ENCODE measurements around the gene ACBD4. TPM values are rescaled to one million over a fixed set of nuclear protein-coding genes. Genes with fewer than 3 reads are reported as not detected.

Gene ACBD4
- total RNA-seq, 2 donors from 2014 or later: 13.0 to 16.6 TPM

DNA sequence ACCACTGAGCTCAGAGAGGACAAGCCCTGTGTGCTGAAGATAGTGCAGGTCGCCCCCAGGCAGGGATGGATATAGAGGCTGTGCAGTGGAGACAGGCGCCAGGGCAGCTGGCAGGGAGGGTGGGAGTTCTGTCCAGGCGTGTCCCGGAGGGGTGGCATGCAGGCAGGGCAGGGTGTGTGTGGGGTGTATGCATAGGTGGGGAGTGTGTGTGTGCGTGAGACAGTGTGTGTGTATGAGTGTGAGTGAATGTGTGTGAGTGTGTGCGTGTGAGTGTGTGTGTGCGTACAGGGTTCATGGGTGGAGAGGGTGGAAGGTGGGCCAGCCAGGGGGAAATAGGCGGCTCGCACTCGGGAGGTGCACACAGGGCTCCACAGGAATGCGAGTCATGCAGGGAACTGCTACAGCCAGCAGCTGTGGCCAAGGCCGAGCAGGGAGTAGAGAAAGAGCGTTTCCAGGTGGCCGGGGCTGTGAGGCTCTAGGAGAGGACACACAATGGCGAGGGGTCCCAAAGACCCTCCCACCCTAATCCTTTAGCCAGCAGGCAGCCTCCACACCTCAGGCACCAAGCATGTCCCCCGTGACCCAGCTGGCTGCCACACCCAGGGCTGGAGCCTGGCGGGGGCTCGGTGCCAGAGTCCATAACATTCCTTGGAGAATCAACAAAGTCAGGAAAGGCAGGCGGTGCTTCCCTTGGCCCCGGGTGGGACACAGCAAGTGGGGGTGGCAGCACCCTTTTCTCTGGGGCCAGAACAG lies 7.8 kb upstream of the ACBD4 start:
- H3K27me3 ChIP-seq: no peaks in the 10 kb centered on the region
- no peaks in the 10 kb centered on the region for H3K36me3 ChIP-seq
- peak overlapping the region; percentile 68 to 77 for H3K9ac ChIP-seq (ENCODE audit: low read depth in 2 of 2, low read length in 2 of 2)
- no peak overlapping the region for H3K4me3 ChIP-seq
- H3K4me1 ChIP-seq: peaks cover 26% of the 10 kb centered on the region
- TF ChIP-seq, protein P1, sequence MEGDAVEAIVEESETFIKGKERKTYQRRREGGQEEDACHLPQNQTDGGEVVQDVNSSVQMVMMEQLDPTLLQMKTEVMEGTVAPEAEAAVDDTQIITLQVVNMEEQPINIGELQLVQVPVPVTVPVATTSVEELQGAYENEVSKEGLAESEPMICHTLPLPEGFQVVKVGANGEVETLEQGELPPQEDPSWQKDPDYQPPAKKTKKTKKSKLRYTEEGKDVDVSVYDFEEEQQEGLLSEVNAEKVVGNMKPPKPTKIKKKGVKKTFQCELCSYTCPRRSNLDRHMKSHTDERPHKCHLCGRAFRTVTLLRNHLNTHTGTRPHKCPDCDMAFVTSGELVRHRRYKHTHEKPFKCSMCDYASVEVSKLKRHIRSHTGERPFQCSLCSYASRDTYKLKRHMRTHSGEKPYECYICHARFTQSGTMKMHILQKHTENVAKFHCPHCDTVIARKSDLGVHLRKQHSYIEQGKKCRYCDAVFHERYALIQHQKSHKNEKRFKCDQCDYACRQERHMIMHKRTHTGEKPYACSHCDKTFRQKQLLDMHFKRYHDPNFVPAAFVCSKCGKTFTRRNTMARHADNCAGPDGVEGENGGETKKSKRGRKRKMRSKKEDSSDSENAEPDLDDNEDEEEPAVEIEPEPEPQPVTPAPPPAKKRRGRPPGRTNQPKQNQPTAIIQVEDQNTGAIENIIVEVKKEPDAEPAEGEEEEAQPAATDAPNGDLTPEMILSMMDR (IDR thresholded peaks at IDR 0.05): no peak
- H3K27ac ChIP-seq: peak overlapping the region; percentile 89
- peak; percentile 93 for DNase-seq
- no peaks in the 10 kb centered on the region for H3K9me3 ChIP-seq
- intact Hi-C loops (cut with DNase I): no loop called here

DNA sequence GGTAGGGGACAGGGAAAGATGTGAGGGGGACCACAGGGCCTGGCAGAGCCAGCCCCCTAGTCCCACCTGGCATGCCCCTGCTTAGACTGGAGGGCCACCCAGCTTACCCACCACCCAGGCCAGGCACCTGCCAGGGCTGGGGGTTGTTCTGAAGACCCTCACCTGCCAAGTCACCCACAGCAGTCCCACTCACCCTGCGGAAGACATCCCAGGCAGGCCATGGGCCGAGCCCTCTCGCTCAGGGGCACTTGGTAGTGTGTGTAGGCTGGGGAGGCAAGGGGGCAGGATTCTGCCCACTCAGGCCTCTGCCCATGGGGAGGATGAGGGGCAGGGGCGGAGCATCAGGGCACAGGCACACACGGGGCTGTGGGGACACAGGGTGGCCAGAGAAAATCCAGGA lies 7.2 kb upstream of the ACBD4 start:
- TF ChIP-seq, protein P1 (IDR thresholded peaks at IDR 0.05): no peak
- H3K4me1 ChIP-seq: peaks cover 21% of the 10 kb centered on the region
- no peaks in the 10 kb centered on the region for H3K36me3 ChIP-seq
- intact Hi-C loops (cut with DNase I): no loop called here
- H3K27ac ChIP-seq: peak overlapping the region; percentile 89
- peak overlapping the region; percentile 68 to 77 for H3K9ac ChIP-seq (ENCODE audit: low read depth in 2 of 2, low read length in 2 of 2)
- H3K27me3 ChIP-seq: no peaks in the 10 kb centered on the region
- H3K4me3 ChIP-seq: no peak overlapping the region
- no peak for DNase-seq
- no peaks in the 10 kb centered on the region for H3K9me3 ChIP-seq

DNA sequence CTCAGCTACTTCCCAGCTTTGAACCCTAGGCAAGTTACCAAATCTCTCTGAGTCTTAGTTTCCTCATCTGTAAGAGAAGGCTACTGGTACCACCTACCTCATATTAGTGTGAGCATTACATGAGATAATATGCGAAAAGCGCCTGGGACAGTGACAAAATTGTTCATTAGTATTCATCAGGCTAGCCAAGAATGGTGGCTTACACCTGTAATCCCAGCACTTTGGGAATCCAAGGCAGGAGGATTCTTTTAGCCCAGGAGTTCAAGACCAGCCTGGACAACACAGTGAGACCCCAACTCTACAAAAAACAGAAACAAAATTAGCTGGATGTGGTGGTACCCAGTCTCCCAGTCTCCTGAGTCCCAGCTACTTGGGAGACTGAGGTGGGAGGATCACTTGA lies 6.5 kb upstream of the ACBD4 start:
- H3K36me3 ChIP-seq: no peaks in the 10 kb centered on the region
- no peak overlapping the region for H3K4me3 ChIP-seq
- DNase-seq: no peak
- TF ChIP-seq, protein P1 (IDR thresholded peaks at IDR 0.05): no peak
- peak overlapping the region; percentile 1 to 77 for H3K9ac ChIP-seq (ENCODE audit: low read depth in 2 of 2, low read length in 2 of 2)
- intact Hi-C loops (cut with DNase I): no loop called here
- H3K27ac ChIP-seq: peak overlapping the region; percentile 89
- H3K27me3 ChIP-seq: no peaks in the 10 kb centered on the region
- H3K4me1 ChIP-seq: peaks cover 15% of the 10 kb centered on the region
- no peaks in the 10 kb centered on the region for H3K9me3 ChIP-seq

DNA sequence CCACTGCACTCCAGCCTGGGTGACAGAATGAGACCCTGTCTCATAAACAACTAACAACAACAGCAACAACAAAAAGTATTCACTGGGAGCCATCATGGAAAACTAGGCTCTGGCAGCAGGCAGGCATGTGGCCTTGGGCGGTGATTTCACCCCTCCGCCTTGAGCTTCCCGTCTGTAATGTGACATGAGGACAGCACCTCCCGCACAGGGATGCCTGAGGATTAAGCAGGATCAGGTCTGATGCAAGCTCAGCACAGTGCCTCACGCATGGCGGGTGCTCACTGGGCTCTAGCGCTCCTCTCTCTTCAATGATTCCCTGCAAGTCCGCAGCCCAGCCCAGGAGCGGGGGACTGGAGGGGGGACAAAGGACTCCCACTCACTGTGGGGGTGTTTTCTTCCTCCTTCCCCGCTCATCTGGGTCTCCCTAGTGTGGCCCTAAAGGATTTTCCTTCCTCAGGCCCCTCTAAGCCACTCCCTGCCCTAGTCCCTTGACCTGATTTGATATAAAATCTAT lies 6.0 kb upstream of the ACBD4 start:
- Histone ChIP-seq H3K27me3 (no peaks in the 10 kb centered on the region), H3K9me3 (no peaks in the 10 kb centered on the region), H3K27ac (peak overlapping the region; percentile 89), H3K4me3 (no peak overlapping the region), H3K36me3 (no peaks in the 10 kb centered on the region), H3K9ac (ENCODE audit: low read depth in 2 of 2, low read length in 2 of 2) (peak overlapping the region; percentile 1 to 77), H3K4me1 (peaks cover 15% of the 10 kb centered on the region)
- intact Hi-C loops (cut with DNase I): no loop called here
- TF ChIP-seq, protein P1 (IDR thresholded peaks at IDR 0.05): no peak
- peak; percentile 55 for DNase-seq

DNA sequence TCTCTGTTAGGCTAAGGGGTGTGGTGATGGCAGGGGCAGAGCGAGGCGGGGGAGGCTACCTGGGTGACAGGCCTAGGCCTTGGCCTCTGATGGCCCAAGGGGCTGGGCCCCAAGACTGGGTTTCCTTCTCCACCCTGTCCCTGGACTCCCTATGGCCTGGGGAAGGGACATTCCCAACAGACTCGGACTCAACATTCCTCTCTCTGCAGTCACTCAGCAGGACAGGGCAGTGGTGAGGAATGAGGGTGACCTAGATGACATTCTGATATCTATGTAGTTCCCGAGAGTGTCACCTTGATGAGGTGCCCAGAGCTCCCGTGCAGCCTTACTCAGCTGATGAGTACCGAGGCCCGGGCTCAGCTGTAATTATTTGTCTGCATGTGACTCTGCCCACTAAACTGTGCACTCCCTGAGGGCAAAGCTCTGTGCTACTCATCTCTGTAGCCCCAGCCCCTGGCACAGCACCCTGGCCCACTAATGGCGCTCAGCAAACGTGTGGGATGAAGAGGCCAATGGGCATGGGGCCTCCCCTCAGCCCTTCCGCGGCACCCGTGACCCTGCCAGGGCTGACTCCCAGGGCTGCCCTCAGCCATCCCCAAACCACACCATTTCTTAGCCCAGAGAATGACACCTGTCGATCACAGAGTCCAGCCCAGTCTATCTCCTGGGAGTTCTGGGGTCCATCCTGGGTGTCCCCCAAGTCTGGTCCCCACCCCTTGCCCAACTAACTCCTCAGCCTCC lies 5.4 kb upstream of the ACBD4 start:
- H3K9ac ChIP-seq (ENCODE audit: low read depth in 2 of 2, low read length in 2 of 2): peak overlapping the region; percentile 64 to 77
- H3K4me1 ChIP-seq: peaks cover 15% of the 10 kb centered on the region
- peak; percentile 85 for DNase-seq
- H3K27ac ChIP-seq: peak overlapping the region; percentile 89
- no peaks in the 10 kb centered on the region for H3K36me3 ChIP-seq
- no peak overlapping the region for H3K4me3 ChIP-seq
- TF ChIP-seq, protein P1 (IDR thresholded peaks at IDR 0.05): no peak
- intact Hi-C loops (cut with DNase I): loop anchor here (5.0 kb wide), 1 partner anchor 33 kb away; no protein-coding TSS in a partner anchor
- no peaks in the 10 kb centered on the region for H3K9me3 ChIP-seq
- H3K27me3 ChIP-seq: no peaks in the 10 kb centered on the region
